Prostate gland (tissue), 2 donors: Measurements from ENCODE around the gene CENPI.

ENCODE experiments used
- CTCF ChIP-seq, 4 experiments: fragments of 200-600 bp in 2 of 4; fragments of 450-650 bp in 2 of 4; sonication (generic) in 2 of 4; IDR thresholded peaks; 1 replicate in 3 of 4; 2 replicates in 1 of 4; pipeline ENCODE4 v1.5.1; 2016 to 2019; ENCODE audit warnings: antibody characterized with exemption in 4 of 4, mild to moderate bottlenecking in 2 of 4, moderate library complexity in 2 of 4
- POLR2A ChIP-seq: fragments of 450-650 bp; IDR thresholded peaks from one replicate; pipeline ENCODE4 v1.6.1; 2016; ENCODE audit warnings: antibody characterized with exemption, mild to moderate bottlenecking

DNA sequence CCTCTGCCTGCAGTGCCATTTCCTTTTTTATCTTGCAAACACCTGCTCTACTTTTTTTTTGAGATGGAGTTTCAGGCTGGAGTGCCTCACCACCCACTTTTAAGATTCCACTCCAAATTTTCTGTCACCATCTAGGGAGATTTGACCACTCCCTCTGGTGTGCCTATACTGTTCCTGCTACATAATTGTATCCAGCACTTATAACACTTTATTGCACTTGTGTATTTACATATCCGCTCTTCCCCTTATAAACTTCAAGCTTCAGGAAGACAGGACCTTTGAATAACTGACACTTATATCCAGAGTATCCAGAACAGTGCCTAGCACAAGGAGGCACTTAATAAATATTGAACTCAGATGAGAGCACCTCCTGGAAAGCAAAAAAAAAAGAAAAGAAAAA lies 6.2 kb upstream of the CENPI start:
- TF ChIP-seq CTCF (IDR thresholded peaks at IDR 0.05) = no peak
- TF ChIP-seq POLR2A = no peak
